Lower leg skin (tissue), 4 donors: Measurements from ENCODE around the gene EFHC1. TPM values are rescaled to one million over a fixed set of nuclear protein-coding genes. Genes with fewer than 3 reads are reported as not detected.
A peak's percentile ranks its signal among the peaks of the same experiment; 100 is the strongest.

ENCODE experiments used
- DNase-seq, 2 donors: peaks; one replicate each; pipeline ENCODE4 v3.0.0-alpha.2; 2019; ENCODE audit warnings: low spot score in 2 of 2
- H3K4me3 ChIP-seq: fragments of 200-600 bp; sonication (generic); 2 replicates; pipeline ENCODE4 v1.5.1; 2017; ENCODE audit warnings: mild to moderate bottlenecking, low read depth; ENCODE audit not compliant: poor library complexity, severe bottlenecking
- POLR2A ChIP-seq, 2 donors: fragments of 450-650 bp; IDR thresholded peaks; one replicate each; pipeline ENCODE4 v1.6.1; 2016 to 2017; ENCODE audit warnings: antibody characterized with exemption in 2 of 2, mild to moderate bottlenecking in 1 of 2, moderate library complexity in 1 of 2
- WGBS, 2 donors: methylation state at CpG; one replicate each; pipeline ENCODE4 v1.1.5; 2018; 5-methylcytosine and 5-hydroxymethylcytosine counted together
- intact Hi-C: fragments of 100-400 bp; cut with DNase I; formaldehyde crosslinking; loops from one replicate; pipeline ENCODE4 v1.15.0; 2023; ENCODE audit warnings: low total_unique reads
- total RNA-seq, 4 donors: library from RNA; depleted of rRNA; stranded (reverse); fragments of >200 nt; gene quantifications; one replicate each; pipeline ENCODE4 v1.1.0, GENCODE V29; 2016
- TF ChIP-seq, protein P1 (sequence below), 3 donors: fragments of 450-650 bp; IDR thresholded peaks; one replicate each; pipeline ENCODE4 v1.5.1; 2016; ENCODE audit warnings: antibody characterized with exemption in 3 of 3, mild to moderate bottlenecking in 3 of 3, moderate library complexity in 2 of 3

Gene EFHC1
- total RNA-seq, 4 donors from 2014 or later, result 12.2 to 22.8 (median 18.1) TPM

DNA sequence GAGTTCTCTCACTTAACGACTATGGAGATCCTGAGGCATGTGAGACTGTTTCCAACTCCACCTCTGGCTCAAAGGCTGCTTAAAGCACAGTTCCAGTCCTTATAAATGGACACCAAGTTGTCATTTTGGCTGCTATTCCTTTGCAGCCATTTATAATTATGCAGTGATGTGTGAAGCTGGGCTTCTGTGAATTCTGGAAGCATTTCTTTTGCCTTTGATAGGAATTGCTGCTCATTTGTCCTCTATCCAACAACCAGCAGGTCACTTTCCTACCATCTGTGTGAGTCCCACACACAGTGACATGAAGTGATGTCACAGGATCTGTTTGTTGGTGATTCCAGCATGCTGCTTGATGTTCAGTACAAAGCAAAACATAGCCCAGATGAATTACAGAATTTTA is 28.5 kb upstream of the EFHC1 start:
- WGBS, 2 donors, result 67 to 75% methylated on average over 1 of the region's 1 CpG
- no peak overlapping the region for H3K4me3 ChIP-seq
- intact Hi-C loops, result loop anchor here (10.0 kb wide), 1 partner anchor 107 kb away; the partner anchor contains the start of gene MCM3
- no peak for TF ChIP-seq POLR2A (IDR thresholded peaks at IDR 0.05)
- TF ChIP-seq, protein P1, sequence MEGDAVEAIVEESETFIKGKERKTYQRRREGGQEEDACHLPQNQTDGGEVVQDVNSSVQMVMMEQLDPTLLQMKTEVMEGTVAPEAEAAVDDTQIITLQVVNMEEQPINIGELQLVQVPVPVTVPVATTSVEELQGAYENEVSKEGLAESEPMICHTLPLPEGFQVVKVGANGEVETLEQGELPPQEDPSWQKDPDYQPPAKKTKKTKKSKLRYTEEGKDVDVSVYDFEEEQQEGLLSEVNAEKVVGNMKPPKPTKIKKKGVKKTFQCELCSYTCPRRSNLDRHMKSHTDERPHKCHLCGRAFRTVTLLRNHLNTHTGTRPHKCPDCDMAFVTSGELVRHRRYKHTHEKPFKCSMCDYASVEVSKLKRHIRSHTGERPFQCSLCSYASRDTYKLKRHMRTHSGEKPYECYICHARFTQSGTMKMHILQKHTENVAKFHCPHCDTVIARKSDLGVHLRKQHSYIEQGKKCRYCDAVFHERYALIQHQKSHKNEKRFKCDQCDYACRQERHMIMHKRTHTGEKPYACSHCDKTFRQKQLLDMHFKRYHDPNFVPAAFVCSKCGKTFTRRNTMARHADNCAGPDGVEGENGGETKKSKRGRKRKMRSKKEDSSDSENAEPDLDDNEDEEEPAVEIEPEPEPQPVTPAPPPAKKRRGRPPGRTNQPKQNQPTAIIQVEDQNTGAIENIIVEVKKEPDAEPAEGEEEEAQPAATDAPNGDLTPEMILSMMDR (IDR thresholded peaks at IDR 0.05), result no peak
- no peak for DNase-seq

DNA sequence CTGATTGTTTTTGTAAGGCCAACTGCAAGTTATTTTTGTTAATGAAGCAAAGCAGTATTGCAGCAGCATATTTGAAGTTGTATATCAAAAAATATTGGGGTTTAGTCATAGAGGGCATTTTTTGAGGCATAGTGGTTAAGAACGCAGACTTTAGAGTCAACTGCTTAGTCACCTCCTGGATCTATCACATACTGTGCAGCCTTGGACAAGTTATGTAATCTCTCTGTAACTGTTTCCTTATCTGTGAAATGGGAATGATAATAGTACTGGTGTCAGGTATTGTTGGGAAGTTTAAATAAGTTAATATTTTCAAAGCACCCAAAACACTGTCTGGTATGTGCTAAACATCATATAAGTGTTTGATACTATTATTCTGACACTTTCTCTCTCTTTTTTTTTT is 27.2 kb upstream of the EFHC1 start:
- TF ChIP-seq POLR2A (IDR thresholded peaks at IDR 0.05), result no peak
- TF ChIP-seq, protein P1 (IDR thresholded peaks at IDR 0.05), result no peak
- WGBS, 2 donors, result 86% methylated on average over 1 of the region's 1 CpG
- intact Hi-C loops, result loop anchor here (10.0 kb wide), 1 partner anchor 108 kb away; the partner anchor contains the start of gene MCM3
- no peak overlapping the region for H3K4me3 ChIP-seq
- no peak for DNase-seq

DNA sequence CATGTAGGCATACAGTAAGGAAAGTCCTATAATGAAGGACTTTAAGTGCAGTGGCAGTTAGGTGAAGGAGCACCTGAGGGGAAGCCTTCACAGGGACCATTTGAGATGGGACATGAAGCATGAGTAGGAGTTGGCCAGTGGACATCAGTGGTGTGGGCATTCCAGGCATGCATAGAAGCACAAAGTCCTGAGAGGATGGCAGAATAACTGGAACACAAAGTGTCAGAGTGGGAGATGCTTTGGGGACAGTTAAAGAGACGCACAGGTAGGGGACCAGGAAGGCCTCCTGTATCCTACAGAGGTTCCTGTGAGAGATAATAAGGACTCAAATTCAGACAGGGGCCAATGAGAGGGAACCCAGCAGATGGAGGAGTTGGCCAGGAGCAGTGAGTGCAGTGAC is 26.4 kb upstream of the EFHC1 start:
- TF ChIP-seq POLR2A (IDR thresholded peaks at IDR 0.05), result no peak
- WGBS, 2 donors, result 90 to 100% methylated on average over 1 of the region's 1 CpG
- H3K4me3 ChIP-seq, result no peak overlapping the region
- DNase-seq, result no peak
- intact Hi-C loops, result loop anchor here (10.0 kb wide), 1 partner anchor 109 kb away; the partner anchor contains the start of gene MCM3

DNA sequence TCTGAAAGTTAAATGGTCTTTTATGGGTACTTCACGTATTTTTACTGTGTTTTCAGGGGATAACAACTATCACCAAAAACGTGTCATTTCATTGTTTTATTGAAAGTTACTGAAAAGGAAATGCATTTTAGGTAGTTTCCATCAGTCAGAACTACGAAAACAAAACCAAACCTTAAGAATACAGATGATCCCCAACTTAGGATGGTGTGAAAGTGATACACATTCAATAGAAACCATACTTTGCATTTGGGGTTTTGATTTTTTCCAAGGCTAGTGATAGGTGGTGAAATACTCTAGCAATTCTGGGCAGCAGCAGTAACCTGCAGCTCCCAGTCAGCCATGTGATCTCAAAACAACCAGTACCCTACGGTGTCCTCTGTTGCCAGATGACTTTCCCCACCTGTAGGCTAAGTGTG is 25.9 kb upstream of the EFHC1 start:
- intact Hi-C loops, result loop anchor here (10.0 kb wide), 1 partner anchor 109 kb away; the partner anchor contains the start of gene MCM3
- WGBS, 2 donors, result 82 to 87% methylated on average over 4 of the region's 4 CpGs

DNA sequence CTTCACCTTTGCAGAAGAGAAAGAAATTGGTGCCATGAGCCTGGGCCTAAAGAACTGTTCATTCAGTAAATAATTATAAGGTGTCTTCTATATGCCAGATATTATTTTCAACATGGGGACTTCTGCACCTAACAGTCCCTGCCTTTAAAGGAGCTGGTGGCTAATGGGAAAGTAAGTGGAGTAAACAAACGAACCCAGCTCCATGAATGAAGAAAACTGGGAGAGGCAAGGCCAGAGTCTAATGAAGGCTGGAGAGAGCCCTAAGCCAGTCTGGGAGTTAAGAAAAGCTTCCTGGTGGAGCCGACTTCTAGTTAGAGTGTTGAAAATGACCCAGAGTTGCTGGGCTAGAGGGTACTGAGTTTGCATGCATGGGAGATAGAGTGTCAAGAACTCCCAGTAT is 24.2 kb upstream of the EFHC1 start:
- 95 to 96% methylated on average over 2 of the region's 2 CpGs for WGBS, 2 donors
- H3K4me3 ChIP-seq, result no peak overlapping the region
- no peak for DNase-seq
- TF ChIP-seq, protein P1 (IDR thresholded peaks at IDR 0.05), result no peak
- intact Hi-C loops, result loop anchor here (10.0 kb wide), 1 partner anchor 111 kb away; the partner anchor contains the start of gene MCM3

More for the DNA sequence above, 25.9 kb upstream of the EFHC1 start:
- TF ChIP-seq, protein P1 (IDR thresholded peaks at IDR 0.05), result no peak
- no peak for TF ChIP-seq POLR2A (IDR thresholded peaks at IDR 0.05)
- H3K4me3 ChIP-seq, result no peak overlapping the region
- DNase-seq, result no peak

DNA sequence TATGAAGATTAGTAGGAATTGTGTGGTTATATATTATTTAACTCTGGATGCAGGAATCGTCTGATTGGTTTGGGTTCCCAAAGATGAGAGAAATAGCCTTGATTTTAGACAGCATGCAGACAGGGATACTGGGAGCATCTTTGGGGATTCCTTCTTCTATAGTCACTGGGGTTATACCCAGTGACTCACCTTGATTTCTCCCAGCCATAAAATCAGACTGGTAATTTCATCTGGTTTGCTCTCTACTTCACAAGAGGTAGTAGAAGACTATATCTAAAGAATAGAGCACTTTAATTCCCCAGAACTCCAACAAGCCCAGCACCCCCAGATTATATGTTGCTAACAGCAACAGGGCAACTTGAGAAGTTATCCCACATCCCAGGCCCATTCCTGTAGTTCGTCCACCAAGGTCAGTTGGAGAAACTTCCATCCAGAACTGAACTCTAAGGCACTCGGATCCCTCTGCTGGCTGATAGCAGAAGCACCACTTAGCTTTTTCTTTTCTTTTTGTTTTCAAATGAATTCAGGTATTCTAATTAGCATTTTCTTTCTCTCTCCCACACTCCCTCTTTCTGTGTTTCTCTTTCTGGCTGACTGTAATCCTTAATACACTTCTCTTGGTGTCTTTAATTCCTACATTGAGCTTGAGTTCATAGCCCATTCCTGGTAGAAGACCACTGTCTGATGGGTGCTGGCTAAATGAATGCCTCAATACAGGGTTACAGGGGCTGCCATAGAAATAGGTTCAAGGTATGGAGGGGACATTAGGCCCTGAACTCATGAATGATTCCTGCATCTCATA is 20.4 kb upstream of the EFHC1 start:
- WGBS, 2 donors, result 32 to 37% methylated on average over 3 of the region's 3 CpGs
- intact Hi-C loops, result loop anchor here (10.0 kb wide), 1 partner anchor 115 kb away; the partner anchor contains the start of gene MCM3
- DNase-seq, result no peak
- no peak overlapping the region for H3K4me3 ChIP-seq
- no peak for TF ChIP-seq POLR2A (IDR thresholded peaks at IDR 0.05)
- TF ChIP-seq, protein P1 (IDR thresholded peaks at IDR 0.05), result peak in 1 of 3 donors; percentile 54
